Upper lobe of left lung (tissue), 4 donors: ENCODE measurements around the gene KIAA1755.

ENCODE experiments used
- POLR2AphosphoS5 ChIP-seq, 2 donors: sonication (generic); formaldehyde crosslinking; IDR thresholded peaks; one replicate each; pipeline ENCODE4 v1.5.1; 2017; ENCODE audit warnings: antibody characterized with exemption in 2 of 2
- TF ChIP-seq, protein P1 (sequence below), 6 experiments: fragments of 450-650 bp in 4 of 6; fragments of 200-600 bp in 2 of 6; sonication (generic) in 2 of 6; IDR thresholded peaks; one replicate each; pipeline ENCODE4 v1.5.1; 2016 to 2019; ENCODE audit warnings: antibody characterized with exemption in 6 of 6

DNA sequence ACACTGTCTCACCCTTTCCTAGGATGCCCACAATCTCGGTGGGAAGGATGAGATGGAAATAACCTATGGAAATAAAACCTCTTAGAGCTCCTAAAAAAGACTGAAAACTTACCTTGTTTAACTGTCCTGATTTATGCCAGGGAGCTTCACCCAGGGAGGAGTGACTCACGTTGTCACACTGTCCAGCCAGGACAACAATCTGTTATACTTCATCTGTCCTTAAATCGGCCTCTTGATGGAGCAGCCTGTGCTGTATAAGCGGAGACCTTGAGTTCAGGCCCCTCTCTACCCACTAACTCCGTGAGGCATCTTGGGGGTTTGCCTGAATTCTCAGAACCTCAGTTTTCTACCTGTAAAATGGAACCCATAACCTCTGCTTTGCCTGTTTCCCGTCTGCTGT, 9.2 kb upstream of the KIAA1755 start:
- TF ChIP-seq POLR2AphosphoS5 (IDR thresholded peaks at IDR 0.05): no peak
- TF ChIP-seq, protein P1, sequence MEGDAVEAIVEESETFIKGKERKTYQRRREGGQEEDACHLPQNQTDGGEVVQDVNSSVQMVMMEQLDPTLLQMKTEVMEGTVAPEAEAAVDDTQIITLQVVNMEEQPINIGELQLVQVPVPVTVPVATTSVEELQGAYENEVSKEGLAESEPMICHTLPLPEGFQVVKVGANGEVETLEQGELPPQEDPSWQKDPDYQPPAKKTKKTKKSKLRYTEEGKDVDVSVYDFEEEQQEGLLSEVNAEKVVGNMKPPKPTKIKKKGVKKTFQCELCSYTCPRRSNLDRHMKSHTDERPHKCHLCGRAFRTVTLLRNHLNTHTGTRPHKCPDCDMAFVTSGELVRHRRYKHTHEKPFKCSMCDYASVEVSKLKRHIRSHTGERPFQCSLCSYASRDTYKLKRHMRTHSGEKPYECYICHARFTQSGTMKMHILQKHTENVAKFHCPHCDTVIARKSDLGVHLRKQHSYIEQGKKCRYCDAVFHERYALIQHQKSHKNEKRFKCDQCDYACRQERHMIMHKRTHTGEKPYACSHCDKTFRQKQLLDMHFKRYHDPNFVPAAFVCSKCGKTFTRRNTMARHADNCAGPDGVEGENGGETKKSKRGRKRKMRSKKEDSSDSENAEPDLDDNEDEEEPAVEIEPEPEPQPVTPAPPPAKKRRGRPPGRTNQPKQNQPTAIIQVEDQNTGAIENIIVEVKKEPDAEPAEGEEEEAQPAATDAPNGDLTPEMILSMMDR (IDR thresholded peaks at IDR 0.05): no peak
